CD4-positive, alpha-beta T cell (primary cell): ENCODE data around the gene CIPC. TPM values are rescaled to one million over a fixed set of nuclear protein-coding genes. Genes with fewer than 3 reads are reported as not detected.

Experiments used
- ATAC-seq: fragments of 200-7000 bp; cut with Tn5 transposase; one replicate; pipeline ENCODE4 v1.10.0; 2022; ENCODE audit warnings: mild to moderate bottlenecking; ENCODE audit not compliant: poor library complexity
- CTCF ChIA-PET: fragments of 350-600 bp; sonication (Branson Sonifier 250); formaldehyde crosslinking; loops from one replicate; lab custom pipeline; 2021; ENCODE audit warnings: antibody characterized with exemption, inconsistent platforms; lab: Charles Lee
- POLR2A ChIA-PET: fragments of 350-600 bp; sonication (Branson Sonifier 250); formaldehyde crosslinking; loops from one replicate; lab custom pipeline; 2021; ENCODE audit warnings: antibody characterized with exemption, inconsistent platforms; lab: Charles Lee
- DNase-seq, 14 experiments: peaks; one replicate each; pipeline ENCODE4 v3.0.0-alpha.2; 2013 to 2020; ENCODE audit warnings: mixed read lengths in 2 of 14
- H3K27ac ChIP-seq, 2 donors: one replicate each; pipeline versions ENCODE4 v1.5.1 to v1.7.0; 2013; ENCODE audit warnings: low read length in 2 of 2, low read depth in 1 of 2, mild to moderate bottlenecking in 1 of 2
- H3K27me3 ChIP-seq, 2 experiments: 1 replicate in 1 of 2; 2 replicates in 1 of 2; pipeline versions ENCODE4 v1.6.1 to v1.7.0; 2013; ENCODE audit warnings: low read length in 2 of 2, control low read depth in 1 of 2, mild to moderate bottlenecking in 1 of 2, moderate library complexity in 1 of 2; ENCODE audit not compliant: insufficient read depth in 2 of 2, control insufficient read depth in 1 of 2
- H3K36me3 ChIP-seq: one replicate; pipeline ENCODE4 v1.6.1; 2013; ENCODE audit warnings: low read length, control low read depth; ENCODE audit not compliant: insufficient read depth
- H3K4me1 ChIP-seq: one replicate; pipeline ENCODE4 v1.6.1; 2013; ENCODE audit warnings: low read length, control low read depth; ENCODE audit not compliant: insufficient read depth
- H3K4me3 ChIP-seq: one replicate; pipeline ENCODE4 v1.5.1; 2013; ENCODE audit warnings: mild to moderate bottlenecking, low read length, moderate library complexity
- H3K9me3 ChIP-seq, 2 experiments: 1 replicate in 1 of 2; 2 replicates in 1 of 2; pipeline versions ENCODE4 v1.6.1 to v1.7.0; 2013; ENCODE audit warnings: low read length in 2 of 2, mild to moderate bottlenecking in 2 of 2, control low read depth in 1 of 2, moderate library complexity in 1 of 2; ENCODE audit not compliant: control insufficient read depth in 1 of 2, insufficient read depth in 1 of 2
- H3K27ac Mint-ChIP-seq: one replicate; pipeline ENCODE4 v1.8.0; 2020; ENCODE audit warnings: mixed read lengths
- H3K27me3 Mint-ChIP-seq: one replicate; pipeline ENCODE4 v1.8.0; 2021; ENCODE audit warnings: mixed read lengths
- H3K36me3 Mint-ChIP-seq: one replicate; pipeline ENCODE4 v1.8.0; 2021; ENCODE audit warnings: low read depth, mixed read lengths
- H3K4me1 Mint-ChIP-seq: one replicate; pipeline ENCODE4 v1.8.0; 2021; ENCODE audit warnings: low read depth, mixed read lengths
- H3K4me3 Mint-ChIP-seq: one replicate; pipeline ENCODE4 v1.8.0; 2020; ENCODE audit warnings: mild to moderate bottlenecking, mixed read lengths
- H3K9me3 Mint-ChIP-seq: one replicate; pipeline ENCODE4 v1.8.0; 2020; ENCODE audit warnings: mixed read lengths
- intact Hi-C, 2 experiments: fragments of 100-400 bp; cut with DNase I in 1 of 2; cut with micrococcal nuclease in 1 of 2; formaldehyde crosslinking; loops; one replicate each; pipeline versions ENCODE4 v1.15.1 to v1.9.0; 2023 to 2025; cut with DNase I, micrococcal nuclease
- total RNA-seq, 174 experiments: library from RNA in 2 of 174; stranded (reverse) in 2 of 174; gene quantifications; one replicate each; pipeline ENCODE4 v1.2.3 and lab custom pipeline; 2021 to 2026
- TF ChIP-seq, protein P1 (sequence below): fragments of 200-600 bp; IDR thresholded peaks from one replicate; pipeline ENCODE4 v1.8.0; 2022; ENCODE audit warnings: antibody characterized with exemption, mild to moderate bottlenecking

The CIPC gene
- total RNA-seq, 2 experiments from 2014 or later: 8.2 to 10.7 TPM

DNA sequence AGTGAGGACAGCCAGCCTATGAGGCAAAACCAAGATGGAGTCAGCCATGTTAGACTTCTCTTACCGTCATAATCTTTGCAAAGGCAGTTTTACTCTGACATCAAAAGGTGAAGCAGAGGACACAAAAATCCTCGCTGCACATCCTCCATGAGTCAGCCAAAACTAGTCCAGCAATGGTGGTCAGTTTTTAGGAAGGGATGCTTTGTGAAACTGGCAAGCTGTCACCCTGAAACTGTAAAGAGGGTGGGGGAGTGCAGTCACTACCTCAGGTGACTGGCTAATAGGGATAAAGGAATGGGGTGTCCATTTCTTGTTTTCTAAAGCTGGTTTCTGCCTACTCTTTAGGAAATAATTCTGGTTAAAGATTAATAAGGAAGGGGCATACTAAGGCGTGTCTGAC, 5.4 kb upstream of the CIPC start:
- peaks cover 7 to 10% of the 10 kb centered on the region in 2 experiments for H3K9me3 ChIP-seq
- H3K4me3 ChIP-seq: no peak overlapping the region
- TF ChIP-seq, protein P1, sequence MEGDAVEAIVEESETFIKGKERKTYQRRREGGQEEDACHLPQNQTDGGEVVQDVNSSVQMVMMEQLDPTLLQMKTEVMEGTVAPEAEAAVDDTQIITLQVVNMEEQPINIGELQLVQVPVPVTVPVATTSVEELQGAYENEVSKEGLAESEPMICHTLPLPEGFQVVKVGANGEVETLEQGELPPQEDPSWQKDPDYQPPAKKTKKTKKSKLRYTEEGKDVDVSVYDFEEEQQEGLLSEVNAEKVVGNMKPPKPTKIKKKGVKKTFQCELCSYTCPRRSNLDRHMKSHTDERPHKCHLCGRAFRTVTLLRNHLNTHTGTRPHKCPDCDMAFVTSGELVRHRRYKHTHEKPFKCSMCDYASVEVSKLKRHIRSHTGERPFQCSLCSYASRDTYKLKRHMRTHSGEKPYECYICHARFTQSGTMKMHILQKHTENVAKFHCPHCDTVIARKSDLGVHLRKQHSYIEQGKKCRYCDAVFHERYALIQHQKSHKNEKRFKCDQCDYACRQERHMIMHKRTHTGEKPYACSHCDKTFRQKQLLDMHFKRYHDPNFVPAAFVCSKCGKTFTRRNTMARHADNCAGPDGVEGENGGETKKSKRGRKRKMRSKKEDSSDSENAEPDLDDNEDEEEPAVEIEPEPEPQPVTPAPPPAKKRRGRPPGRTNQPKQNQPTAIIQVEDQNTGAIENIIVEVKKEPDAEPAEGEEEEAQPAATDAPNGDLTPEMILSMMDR: no peak
- no peaks in the 10 kb centered on the region for H3K27me3 ChIP-seq
- no peaks in the 10 kb centered on the region for H3K27me3 Mint-ChIP-seq
- CTCF ChIA-PET: no interaction called here
- ATAC-seq: no peak
- POLR2A ChIA-PET: no interaction called here
- intact Hi-C loops: loop anchor here in 1 of 2 experiments (5.0 to 10.0 kb wide), 2 partner anchors 35 to 1108 kb away; partner anchors contain the start of genes IFT43 and TGFB3
- H3K36me3 Mint-ChIP-seq: peaks cover 1% of the 10 kb centered on the region
- H3K4me3 Mint-ChIP-seq: no peak overlapping the region
- H3K27ac ChIP-seq: no peak overlapping the region
- H3K4me1 ChIP-seq: peaks cover 17% of the 10 kb centered on the region
- H3K36me3 ChIP-seq: no peaks in the 10 kb centered on the region
- peaks cover 25% of the 10 kb centered on the region for H3K4me1 Mint-ChIP-seq
- H3K27ac Mint-ChIP-seq: no peak overlapping the region
- DNase-seq: no peak
- H3K9me3 Mint-ChIP-seq: peaks cover 4% of the 10 kb centered on the region

DNA sequence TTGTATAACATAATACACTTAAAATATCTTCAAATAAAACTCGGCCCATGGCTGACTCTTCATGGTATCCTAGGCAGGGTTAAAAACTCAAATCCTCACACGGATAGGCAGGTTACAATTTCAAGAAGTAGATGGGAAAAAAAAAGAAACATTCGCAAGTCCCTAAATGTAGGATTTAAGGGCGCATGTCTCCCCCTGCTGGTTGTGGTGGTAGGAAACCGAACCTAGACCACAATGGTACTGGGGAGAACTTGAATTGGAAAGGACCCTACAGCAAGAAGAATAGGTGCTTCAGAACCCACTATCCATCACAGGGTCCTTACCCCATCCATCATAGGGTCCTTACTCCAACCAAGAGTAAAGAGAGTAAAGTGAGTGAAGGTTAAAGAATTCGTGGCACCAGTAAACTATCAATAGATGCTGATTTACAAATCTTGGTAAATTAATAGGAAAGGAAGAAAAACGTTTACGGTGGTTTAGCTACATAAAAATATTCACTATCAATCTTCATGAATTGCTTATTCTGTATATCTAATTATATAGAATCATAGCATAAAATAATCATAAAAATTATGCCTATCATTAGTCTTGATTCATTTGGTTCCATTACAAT, 3.3 kb upstream of the CIPC start:
- TF ChIP-seq, protein P1: peak; percentile 92
- Mint-ChIP-seq H3K9me3 (peaks cover 4% of the 10 kb centered on the region), H3K27me3 (no peaks in the 10 kb centered on the region), H3K36me3 (peaks cover 8% of the 10 kb centered on the region), H3K4me3 (peak overlapping the region; percentile 84), H3K27ac (peak overlapping the region; percentile 52), H3K4me1 (peaks cover 37% of the 10 kb centered on the region)
- Histone ChIP-seq H3K9me3 (peaks cover 7 to 10% of the 10 kb centered on the region in 2 experiments), H3K36me3 (no peaks in the 10 kb centered on the region), H3K4me1 (peaks cover 20% of the 10 kb centered on the region), H3K27me3 (no peaks in the 10 kb centered on the region), H3K4me3 (no peak overlapping the region), H3K27ac (no peak overlapping the region)
- ChIA-PET POLR2A (interaction anchor here (0.6 to 7.5 kb wide), 4 partner anchors 24 to 171 kb away, joined by 3 to 64 read pairs (median 4); no protein-coding TSS in a partner anchor), CTCF (interaction anchor here (0.6 to 4.3 kb wide), 7 partner anchors 15 to 222 kb away, joined by 3 to 19 read pairs (median 4); no protein-coding TSS in a partner anchor)
- intact Hi-C loops: loop anchor here (1.0 to 10.0 kb wide), 10 partner anchors 24 to 1110 kb away; partner anchors contain the start of genes IFT43 (in 1 of the 2), SAMD15 (in 1 of the 2), SNW1 (in 1 of the 2) and TGFB3 (in 1 of the 2)
- ATAC-seq (no peak), DNase-seq (peak; percentile 58 to 89 (median 73))

DNA sequence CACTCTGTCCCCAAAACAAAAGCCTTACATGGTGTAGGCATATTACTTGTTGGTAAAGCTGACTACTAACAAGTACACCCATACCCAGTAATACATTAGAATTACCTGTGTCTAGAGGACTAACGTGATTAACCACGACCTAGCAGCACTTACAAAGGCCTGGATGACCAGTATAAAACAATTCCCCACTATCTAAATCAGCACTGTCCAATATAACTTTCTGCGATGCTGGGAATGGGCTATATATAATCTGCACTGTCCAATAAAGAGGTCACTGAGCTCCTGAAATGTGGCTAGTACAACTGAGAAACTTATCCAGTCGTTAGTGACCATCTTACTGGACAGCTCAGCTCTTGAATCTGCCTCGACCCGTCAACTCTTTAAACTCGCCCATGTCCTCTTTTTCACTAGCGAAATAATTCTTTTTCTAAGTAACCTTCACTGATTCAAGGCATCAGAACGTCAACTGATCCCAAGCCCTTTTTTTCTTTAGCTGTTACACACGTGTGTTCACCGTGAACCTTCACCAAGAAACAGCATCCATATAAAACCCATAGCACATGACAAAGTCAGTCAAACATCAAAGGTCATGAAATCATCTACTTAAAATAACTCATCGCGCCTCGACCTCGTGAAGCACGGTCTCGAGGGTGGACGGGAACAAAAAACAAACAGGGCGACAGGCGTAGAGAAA, 905 bp upstream of the CIPC start:
- ATAC-seq (peak; percentile 6), DNase-seq (peak in 1 of 14 experiments; percentile 58)
- peak overlapping the region; percentile 97 for H3K4me3 ChIP-seq
- H3K9me3 Mint-ChIP-seq: no peaks in the 10 kb centered on the region
- peaks cover 8% of the 10 kb centered on the region for H3K36me3 Mint-ChIP-seq
- no peaks in the 10 kb centered on the region for H3K27me3 ChIP-seq
- intact Hi-C loops: loop anchor here (5.0 to 10.0 kb wide), 4 partner anchors 55 to 1112 kb away; partner anchors contain the start of genes IFT43 (in 1 of the 2), SAMD15 (in 1 of the 2), SNW1 (in 1 of the 2) and TGFB3 (in 1 of the 2)
- H3K4me3 Mint-ChIP-seq: peak overlapping the region; percentile 98
- peaks cover 0 to 1% of the 10 kb centered on the region in 2 experiments for H3K9me3 ChIP-seq
- peak overlapping the region; percentile 83 to 86 for H3K27ac ChIP-seq
- H3K4me1 ChIP-seq: peaks cover 27% of the 10 kb centered on the region
- H3K27me3 Mint-ChIP-seq: no peaks in the 10 kb centered on the region
- TF ChIP-seq, protein P1: no peak
- H3K27ac Mint-ChIP-seq: peak overlapping the region; percentile 94
- CTCF ChIA-PET: interaction anchor here (0.5 to 4.3 kb wide), 5 partner anchors 184 to 233 kb away, joined by 3 to 19 read pairs (median 3); no protein-coding TSS in a partner anchor
- H3K4me1 Mint-ChIP-seq: peaks cover 48% of the 10 kb centered on the region
- H3K36me3 ChIP-seq: no peaks in the 10 kb centered on the region
- POLR2A ChIA-PET: interaction anchor here (0.8 to 7.5 kb wide), 7 partner anchors 25 to 280 kb away, joined by 3 to 64 read pairs (median 4); partner anchors contain the start of genes SAMD15 and TMED8
